ENCODE measurements around the gene PLEKHB1.

- TF ChIP-seq CTCF (IDR thresholded peaks at IDR 0.05) (no peak), POLR2A (IDR thresholded peaks at IDR 0.05) (no peak)
Measured at GRCh38 chr11:73623686-73624085, 22.7 kb upstream of the PLEKHB1 start.

Measured in heart left ventricle (tissue), 13 donors.